HAP-1 (cell line): Measurements from ENCODE around the gene C6orf62.
A peak's percentile ranks its signal among the peaks of the same experiment; 100 is the strongest.
"Not testable (repeated sequence)": the region's sequence is repeated elsewhere in the genome, so short reads cannot be mapped to it uniquely, and the experiment has no call there.

Source experiments
- DNase-seq, 2 experiments: peaks; one replicate each; pipeline ENCODE4 v3.0.0-alpha.2; 2016 to 2020; ENCODE audit warnings: low spot score in 2 of 2
- H3K27me3 ChIP-seq: fragments of 250-450 bp; sonication (Bioruptor Pico); 2 replicates; pipeline ENCODE4 v1.5.1; 2020; ENCODE audit warnings: low read depth, mild to moderate bottlenecking, moderate library complexity
- H3K36me3 ChIP-seq: fragments of 250-450 bp; sonication (Bioruptor Pico); replicated peaks from 2 replicates; pipeline ENCODE4 v1.5.1; 2020; ENCODE audit warnings: mild to moderate bottlenecking
- H3K4me1 ChIP-seq: fragments of 250-450 bp; sonication (Bioruptor Pico); 2 replicates; pipeline ENCODE4 v1.5.1; 2020; ENCODE audit warnings: mild to moderate bottlenecking
- H3K4me3 ChIP-seq: fragments of 250-450 bp; sonication (Bioruptor Pico); 2 replicates; pipeline ENCODE4 v1.5.1; 2020; ENCODE audit warnings: mild to moderate bottlenecking, moderate library complexity
- H3K9me3 ChIP-seq: fragments of 250-450 bp; sonication (Bioruptor Pico); 2 replicates; pipeline ENCODE4 v1.5.1; 2020; ENCODE audit warnings: mild to moderate bottlenecking, moderate library complexity
- in situ Hi-C: fragments of 300-500 bp; cut with MboI; formaldehyde crosslinking; loops from 3 replicates; pipeline ENCODE4 v1.14.3; 2020; ENCODE audit warnings: low sequenced_read_pairs, inconsistent platforms, mixed read lengths

C6orf62 gene

GRCh38 chr6:24719125-24719971, at the start of gene C6orf62:
TSS of gene C6orf62 (minus strand) at chr6:24719154. CDS start at chr6:24718668, 486 bp downstream.
- Histone ChIP-seq H3K4me3 (peak within 1 kb of the TSS; percentile 99), H3K4me1 (peaks cover 21% of the 10 kb centered on the region)

GRCh38 chr6:24768361-24768760, 49.4 kb upstream of the C6orf62 start:
- no peaks in the 10 kb centered on the region for H3K4me1 ChIP-seq
- DNase-seq = no peak
- H3K27me3 ChIP-seq = no peaks in the 10 kb centered on the region
- in situ Hi-C loops = no loop called here
- no peaks in the 10 kb centered on the region for H3K36me3 ChIP-seq
- H3K9me3 ChIP-seq = no peaks in the 10 kb centered on the region
- H3K4me3 ChIP-seq = no peak overlapping the region

More at GRCh38 chr6:24719125-24719971, at the start of gene C6orf62:
- in situ Hi-C loops = no loop called here
- no peaks in the 10 kb centered on the region for H3K9me3 ChIP-seq
- DNase-seq = peak in 1 of 2 experiments; percentile 46
- no peaks in the 10 kb centered on the region for H3K27me3 ChIP-seq
- peaks cover 41% of the 10 kb centered on the region for H3K36me3 ChIP-seq

DNA sequence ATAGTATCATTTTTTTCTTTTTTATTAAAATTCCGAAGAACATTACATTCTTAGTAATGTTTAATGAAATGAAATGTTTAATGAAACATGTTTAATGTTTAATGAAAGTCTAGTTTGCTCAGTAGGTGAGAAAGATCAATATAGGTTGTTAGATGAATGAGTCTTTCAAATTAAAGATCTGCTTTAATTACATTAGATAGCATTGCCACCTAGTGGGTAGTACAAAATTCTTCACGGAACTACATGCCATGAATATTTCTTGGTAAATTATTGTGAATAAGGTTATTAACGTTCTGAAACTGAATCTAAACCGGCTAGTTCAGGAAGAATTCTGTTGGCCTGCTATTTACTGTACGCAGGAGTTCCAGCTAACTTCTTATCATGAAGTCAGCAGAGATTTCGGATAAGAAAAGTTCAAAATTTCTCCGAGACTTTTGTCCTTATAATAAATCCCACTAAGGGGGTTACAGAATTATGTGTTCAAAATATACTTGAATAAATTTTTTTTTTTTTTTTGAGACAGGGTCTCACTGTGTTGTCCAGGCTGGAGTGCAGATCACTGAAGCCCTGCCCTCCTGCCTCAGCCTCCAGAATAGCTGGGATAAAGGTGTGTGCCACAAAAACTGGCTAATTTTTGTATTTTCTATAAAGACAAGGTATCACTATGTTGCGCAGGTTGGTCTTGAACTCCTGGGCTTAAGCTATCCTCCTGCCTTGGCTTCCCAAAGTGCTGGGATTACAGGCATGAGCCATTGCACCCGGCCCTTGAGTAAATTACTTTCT, 47.9 kb upstream of the C6orf62 start:
- no peaks in the 10 kb centered on the region for H3K27me3 ChIP-seq
- peak in 1 of 2 experiments; percentile 23 for DNase-seq
- no peaks in the 10 kb centered on the region for H3K36me3 ChIP-seq
- H3K9me3 ChIP-seq = no peaks in the 10 kb centered on the region
- H3K4me3 ChIP-seq = no peak overlapping the region
- in situ Hi-C loops = no loop called here
- no peaks in the 10 kb centered on the region for H3K4me1 ChIP-seq

DNA sequence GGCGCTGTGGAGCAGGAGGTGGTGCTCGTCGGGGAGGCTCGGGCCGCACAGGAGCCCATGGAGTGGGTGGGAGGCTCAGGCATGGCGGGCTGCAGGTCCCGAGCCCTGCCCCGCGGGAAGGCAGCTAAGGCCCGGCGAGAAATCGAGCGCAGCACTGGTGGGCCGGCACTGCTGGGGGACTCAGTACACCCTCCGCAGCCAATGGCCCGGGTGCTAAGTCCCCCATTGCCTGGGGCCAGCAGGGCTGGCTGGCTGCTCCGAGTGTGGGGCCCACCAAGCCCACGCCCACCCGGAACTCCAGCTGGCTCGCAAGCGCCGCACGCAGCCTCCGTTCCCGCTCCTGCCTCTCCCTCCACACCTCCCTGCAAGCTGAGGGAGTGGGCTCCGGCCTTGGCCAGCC, 47.0 kb upstream of the C6orf62 start:
- H3K9me3 ChIP-seq, H3K36me3 ChIP-seq, H3K4me3 ChIP-seq, DNase-seq, H3K27me3 ChIP-seq, in situ Hi-C loops, H3K4me1 ChIP-seq: not testable (repeated sequence)

DNA sequence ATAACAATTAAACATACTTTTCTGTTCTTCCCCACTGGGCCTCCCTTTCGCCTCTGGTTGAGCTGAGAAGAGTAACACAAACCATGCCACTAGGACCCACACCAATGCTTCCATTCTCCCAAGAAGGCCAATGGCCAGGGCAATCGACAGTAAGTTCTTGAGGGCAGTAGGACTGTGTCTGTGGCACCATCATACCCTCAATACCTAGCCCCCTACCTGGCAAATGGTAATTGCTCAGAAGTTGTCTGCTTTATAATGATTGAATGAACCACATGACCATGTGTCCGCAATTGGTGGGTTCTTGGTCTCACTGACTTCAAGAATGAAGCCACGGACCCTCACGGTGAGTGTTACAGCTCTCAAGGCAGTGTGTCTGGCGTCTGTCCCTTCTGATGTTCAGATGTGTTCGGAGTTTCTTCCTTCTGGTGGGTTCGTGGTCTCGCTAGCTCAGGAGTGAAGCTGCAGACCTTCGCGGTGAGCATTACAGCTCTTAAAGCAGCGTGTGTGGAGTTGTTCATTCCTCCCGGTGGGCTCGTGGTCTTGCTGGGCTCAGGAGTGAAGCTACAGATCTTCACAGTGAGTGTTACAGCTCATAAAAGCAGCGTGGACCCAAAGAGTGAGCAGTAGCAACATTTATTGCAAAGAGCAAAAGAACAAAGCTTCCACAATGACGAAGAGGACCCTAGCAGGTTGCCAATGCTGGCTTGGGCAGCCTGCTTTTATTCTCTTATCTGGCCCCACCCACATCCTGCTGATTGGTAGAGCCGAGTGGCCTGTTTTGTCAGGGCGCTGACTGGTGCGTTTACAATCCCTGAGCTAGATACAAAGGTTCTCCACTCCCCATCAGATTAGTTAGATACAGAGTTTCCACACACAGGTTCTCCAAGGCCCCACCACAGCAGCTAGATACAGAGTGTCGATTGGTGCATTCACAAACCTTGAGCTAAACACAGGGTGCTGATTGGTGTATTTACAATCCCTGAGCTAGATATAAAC, 46.2 kb upstream of the C6orf62 start:
- DNase-seq, in situ Hi-C loops: not testable (repeated sequence)

GRCh38 chr6:24763578-24763977, 44.6 kb upstream of the C6orf62 start:
- Histone ChIP-seq H3K9me3 (no peaks in the 10 kb centered on the region), H3K4me3 (no peak overlapping the region), H3K4me1 (no peaks in the 10 kb centered on the region), H3K36me3 (no peaks in the 10 kb centered on the region), H3K27me3 (no peaks in the 10 kb centered on the region)
- DNase-seq = no peak
- in situ Hi-C loops = no loop called here

More for the DNA sequence above, 46.2 kb upstream of the C6orf62 start:
- not testable (repeated sequence) for H3K27me3 ChIP-seq, H3K4me1 ChIP-seq, H3K36me3 ChIP-seq, H3K9me3 ChIP-seq, H3K4me3 ChIP-seq

DNA sequence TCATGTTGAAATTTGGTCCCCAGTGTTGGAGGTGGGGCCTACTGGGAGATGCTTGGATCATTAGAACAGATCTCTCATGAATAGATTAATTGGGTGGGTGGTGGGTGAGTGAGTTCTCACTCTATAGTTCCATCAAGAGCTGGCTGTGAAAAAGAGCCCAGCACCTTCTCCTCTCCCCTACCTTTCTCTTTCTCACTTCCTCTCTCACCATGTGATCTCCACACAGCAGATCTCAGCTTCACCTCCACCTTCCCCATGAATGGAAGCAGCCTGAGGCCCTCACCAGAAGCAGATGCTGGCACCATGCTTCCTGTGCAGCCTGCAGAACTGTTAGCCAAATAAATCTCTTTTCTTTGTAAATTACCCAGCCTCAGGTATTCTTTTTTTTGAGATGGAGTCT, 42.9 kb upstream of the C6orf62 start:
- in situ Hi-C loops = no loop called here
- Histone ChIP-seq H3K36me3 (no peaks in the 10 kb centered on the region), H3K4me3 (no peak overlapping the region), H3K9me3 (no peaks in the 10 kb centered on the region), H3K4me1 (no peaks in the 10 kb centered on the region), H3K27me3 (no peaks in the 10 kb centered on the region)
- no peak for DNase-seq

DNA sequence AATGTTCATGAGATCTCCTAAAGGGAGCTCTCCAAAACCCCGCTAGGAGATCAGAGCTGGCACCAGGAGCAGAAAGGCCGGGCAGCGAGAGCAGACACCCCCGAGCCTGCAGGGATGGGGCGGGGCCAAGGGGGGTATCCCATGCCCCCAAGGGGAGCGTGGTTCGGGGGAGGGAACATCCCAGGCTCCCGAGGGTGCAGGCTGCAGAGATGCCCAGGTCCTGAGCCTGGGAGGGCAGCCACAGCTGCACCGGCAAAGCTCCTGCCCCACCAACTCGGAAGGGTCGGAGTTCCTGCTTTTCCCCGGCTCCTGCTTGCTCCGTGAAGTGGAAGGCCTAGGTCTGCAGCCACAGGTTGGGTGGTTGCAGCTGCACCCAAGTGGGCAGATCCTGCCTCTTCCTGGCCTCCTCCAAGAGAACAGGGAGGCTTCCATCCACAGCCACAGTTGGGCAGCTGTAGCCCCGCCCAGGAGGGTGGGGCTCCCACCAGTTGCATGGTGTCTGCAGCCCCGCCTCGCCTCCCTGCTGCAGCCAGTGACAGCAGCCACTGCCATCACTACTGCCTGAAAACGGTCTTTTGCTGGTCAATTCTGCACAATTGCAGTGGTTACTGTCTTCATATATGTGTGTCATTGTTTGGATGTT, 42.4 kb upstream of the C6orf62 start:
- Histone ChIP-seq H3K9me3 (no peaks in the 10 kb centered on the region), H3K4me3 (no peak overlapping the region), H3K36me3 (no peaks in the 10 kb centered on the region), H3K27me3 (no peaks in the 10 kb centered on the region), H3K4me1 (no peaks in the 10 kb centered on the region)
- DNase-seq = peak; percentile 22 to 67
- in situ Hi-C loops = no loop called here

- Histone ChIP-seq H3K4me1 (no peaks in the 10 kb centered on the region), H3K9me3 (no peaks in the 10 kb centered on the region), H3K36me3 (no peaks in the 10 kb centered on the region), H3K4me3 (no peak overlapping the region), H3K27me3 (no peaks in the 10 kb centered on the region)
- no peak for DNase-seq
- in situ Hi-C loops = no loop called here
Observed at GRCh38 chr6:24760210-24760609, 41.3 kb upstream of the C6orf62 start.

DNA sequence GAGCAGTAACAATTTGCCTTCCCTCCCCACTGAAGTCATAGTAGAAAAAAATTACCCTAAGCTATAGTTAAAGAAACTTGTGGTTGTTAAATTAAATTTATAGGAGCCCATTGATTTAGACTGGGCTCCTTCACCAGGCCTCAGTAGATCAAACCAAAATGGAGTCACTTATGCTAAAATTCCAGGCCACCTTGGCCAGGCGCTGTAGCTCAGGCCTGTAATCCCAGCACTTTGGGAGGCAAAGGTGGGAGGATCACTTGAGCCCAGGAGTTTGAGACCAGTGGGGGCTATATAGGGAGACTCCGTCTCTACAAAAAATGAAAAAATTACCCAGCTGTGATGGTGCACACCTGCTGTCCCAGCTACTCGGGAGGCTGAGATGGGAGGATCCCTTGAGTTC, 40.8 kb upstream of the C6orf62 start:
- no peaks in the 10 kb centered on the region for H3K36me3 ChIP-seq
- DNase-seq = no peak
- H3K27me3 ChIP-seq = no peaks in the 10 kb centered on the region
- in situ Hi-C loops = no loop called here
- H3K9me3 ChIP-seq = no peaks in the 10 kb centered on the region
- no peaks in the 10 kb centered on the region for H3K4me1 ChIP-seq
- no peak overlapping the region for H3K4me3 ChIP-seq

- in situ Hi-C loops = no loop called here
- no peak for DNase-seq
- Histone ChIP-seq H3K36me3 (no peaks in the 10 kb centered on the region), H3K4me3 (no peak overlapping the region), H3K27me3 (no peaks in the 10 kb centered on the region), H3K4me1 (no peaks in the 10 kb centered on the region), H3K9me3 (no peaks in the 10 kb centered on the region)
Observed at GRCh38 chr6:24757611-24758010, 38.7 kb upstream of the C6orf62 start.

DNA sequence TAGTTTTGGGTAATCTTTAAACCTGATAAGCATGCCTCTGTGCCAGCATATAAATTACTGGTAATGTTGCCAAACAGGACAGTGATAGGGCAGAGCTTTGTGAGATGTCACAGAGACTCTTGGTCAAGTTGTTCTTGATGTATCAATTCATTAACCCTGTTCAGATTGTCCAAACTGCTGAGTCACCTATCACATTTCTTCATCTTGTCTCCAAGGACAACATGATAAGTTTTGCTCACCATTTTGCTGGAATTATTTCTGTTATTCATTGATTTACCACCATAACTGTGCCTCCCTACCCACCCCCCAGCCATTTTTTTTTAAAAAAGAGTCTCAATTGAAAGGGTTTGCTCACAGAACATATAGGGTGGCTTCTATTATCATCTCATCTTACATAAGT, 36.3 kb upstream of the C6orf62 start:
- in situ Hi-C loops = no loop called here

DNA sequence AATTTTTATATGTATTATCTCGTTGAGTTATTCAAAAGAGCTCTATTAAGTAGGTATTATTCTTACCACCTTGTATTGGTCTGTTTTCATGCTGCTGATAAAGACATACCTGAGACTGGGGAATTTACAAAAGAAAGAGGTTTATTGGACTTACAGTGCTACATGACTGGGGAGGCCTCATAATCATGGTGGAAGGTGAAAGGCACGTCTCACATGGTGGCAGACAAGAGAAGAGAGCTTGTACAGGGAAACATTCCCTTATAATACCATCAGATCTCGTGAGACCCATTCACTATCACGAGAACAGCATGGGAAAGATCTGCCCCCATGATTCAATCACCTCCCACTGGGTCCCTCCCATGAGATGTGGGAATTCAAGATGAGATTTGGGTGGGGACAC, 35.4 kb upstream of the C6orf62 start:
- H3K36me3 ChIP-seq, in situ Hi-C loops, H3K4me3 ChIP-seq, DNase-seq, H3K9me3 ChIP-seq, H3K27me3 ChIP-seq, H3K4me1 ChIP-seq: not testable (repeated sequence)

More for the DNA sequence above, 36.3 kb upstream of the C6orf62 start:
- Histone ChIP-seq H3K9me3 (no peaks in the 10 kb centered on the region), H3K4me1 (no peaks in the 10 kb centered on the region), H3K27me3 (no peaks in the 10 kb centered on the region), H3K4me3 (no peak overlapping the region), H3K36me3 (no peaks in the 10 kb centered on the region)
- DNase-seq = no peak
